HG03439 (cell line): ENCODE data around the gene FBXL7.

Source experiments
- ATAC-seq: cut with Tn5 transposase; IDR thresholded peaks from one replicate; pipeline ENCODE4 v1.9.1; 2021; ENCODE audit warnings: mild to moderate bottlenecking, moderate library complexity; ENCODE audit not compliant: unreplicated experiment

FBXL7 gene

GRCh38 chr5:15980835-15981234 is 480.9 kb downstream of the FBXL7 start:
- no peak for ATAC-seq

- no peak for ATAC-seq
Measured at GRCh38 chr5:15983392-15983791, 483.4 kb downstream of the FBXL7 start.
